ENCODE measurements around the gene MACF1.
"Not testable (repeated sequence)": the region's sequence is repeated elsewhere in the genome, so short reads cannot be mapped to it uniquely, and the experiment has no call there.

MACF1 gene

GRCh38 chr1:39508266-39508665, 303.8 kb downstream of the MACF1 start:
- peak overlapping the region; percentile 56; the same call in 1 of the 2 replicates for H3K9ac ChIP-seq
- H3K79me2 ChIP-seq (ENCODE audit: insufficient read depth, low read depth): no peaks in the 10 kb centered on the region
- H3K4me2 ChIP-seq: peak overlapping the region; percentile 59
- H4K20me1 ChIP-seq (ENCODE audit: insufficient read depth): no peaks in the 10 kb centered on the region
- peak overlapping the region; percentile 73 for H2AFZ ChIP-seq (ENCODE audit: low read depth)
- H3K4me3 ChIP-seq (IDR thresholded peaks at IDR 0.05; ENCODE audit: insufficient read depth, low read depth, low read length): no peak overlapping the region
- H3K36me3 ChIP-seq (ENCODE audit: insufficient read depth): no peaks in the 10 kb centered on the region
- no peak for TF ChIP-seq CTCF (conservative IDR thresholded peaks at IDR 0.05; ENCODE audit: low read depth, low read length)
- peaks cover 37% of the 10 kb centered on the region for H3K4me1 ChIP-seq (ENCODE audit: low read depth, poor library complexity, severe bottlenecking)
- no peaks in the 10 kb centered on the region for H3K27me3 ChIP-seq (ENCODE audit: insufficient read depth, low read depth)
- peak overlapping the region; percentile 92 for H3K27ac ChIP-seq

DNA sequence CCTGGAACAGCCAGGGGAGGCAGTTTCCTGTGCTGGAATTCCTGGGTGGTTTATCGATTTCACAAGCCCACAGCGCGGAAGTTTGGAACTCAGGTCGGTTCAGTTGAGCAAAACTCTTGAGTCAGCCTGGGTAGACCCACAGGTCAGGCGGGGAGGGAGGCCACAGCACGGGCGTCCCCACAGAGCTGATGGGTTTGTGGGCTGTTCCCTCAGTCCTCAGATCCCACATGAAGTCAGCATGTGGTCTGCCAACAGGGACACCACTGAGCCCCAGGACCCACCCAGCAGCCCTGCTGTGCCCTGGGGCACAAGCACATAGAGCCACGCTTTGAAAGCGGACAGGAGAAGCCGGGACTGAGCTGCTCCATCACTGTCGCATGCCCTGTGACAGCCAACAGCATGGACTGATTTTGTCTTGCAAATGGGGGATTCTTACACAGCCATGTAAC, 304.4 kb downstream of the MACF1 start:
- no peak for TF ChIP-seq CTCF (conservative IDR thresholded peaks at IDR 0.05; ENCODE audit: low read depth, low read length)
- H3K4me3 ChIP-seq (IDR thresholded peaks at IDR 0.05; ENCODE audit: insufficient read depth, low read depth, low read length): no peak overlapping the region
- H3K27ac ChIP-seq: peak overlapping the region; percentile 92

DNA sequence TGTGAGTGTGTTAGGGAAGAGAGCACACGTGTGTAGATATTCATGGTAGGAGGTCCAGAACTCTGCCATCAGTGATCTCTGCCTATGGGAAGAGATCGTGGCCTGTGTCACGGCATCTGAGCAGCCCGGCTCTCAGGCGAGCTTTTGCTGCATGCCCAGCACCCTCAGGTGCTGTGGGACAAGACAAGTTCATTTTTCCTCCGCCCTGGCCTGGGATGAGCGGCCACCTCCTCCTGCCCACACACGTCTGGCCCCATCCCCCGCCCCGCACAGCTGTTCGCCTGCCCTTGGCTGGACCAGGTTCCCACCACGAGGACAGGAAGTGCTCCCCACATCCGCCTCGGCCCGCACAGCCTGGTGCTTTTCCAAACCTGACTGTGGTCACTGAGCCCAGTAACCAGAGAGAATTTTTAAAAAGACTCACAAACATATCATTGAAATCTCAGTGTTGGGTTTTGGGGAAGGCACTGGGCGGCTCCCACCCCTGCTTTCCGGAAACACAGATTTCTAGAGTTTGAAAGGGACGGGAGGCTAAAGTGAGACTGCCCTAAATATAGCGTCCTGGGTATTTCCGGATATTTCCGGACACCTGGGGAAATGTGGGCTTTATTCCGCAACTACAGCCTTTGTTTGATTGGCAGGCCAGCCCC, 305.0 kb downstream of the MACF1 start:
- Histone ChIP-seq H2AFZ (ENCODE audit: low read depth) (peak overlapping the region; percentile 73), H3K4me3 (IDR thresholded peaks at IDR 0.05; ENCODE audit: insufficient read depth, low read depth, low read length) (no peak overlapping the region), H3K4me1 (ENCODE audit: low read depth, poor library complexity, severe bottlenecking) (peaks cover 37% of the 10 kb centered on the region), H3K36me3 (ENCODE audit: insufficient read depth) (no peaks in the 10 kb centered on the region), H3K79me2 (ENCODE audit: insufficient read depth, low read depth) (no peaks in the 10 kb centered on the region), H3K4me2 (peak overlapping the region; percentile 59), H3K27me3 (ENCODE audit: insufficient read depth, low read depth) (no peaks in the 10 kb centered on the region), H3K9ac (peak overlapping the region; percentile 56; the same call in 1 of the 2 replicates), H3K27ac (peak overlapping the region; percentile 92), H4K20me1 (ENCODE audit: insufficient read depth) (no peaks in the 10 kb centered on the region)
- no peak for TF ChIP-seq CTCF (conservative IDR thresholded peaks at IDR 0.05; ENCODE audit: low read depth, low read length)

More for the DNA sequence above, 304.4 kb downstream of the MACF1 start:
- Histone ChIP-seq H3K4me2 (peak overlapping the region; percentile 59), H4K20me1 (ENCODE audit: insufficient read depth) (no peaks in the 10 kb centered on the region), H3K9ac (peak overlapping the region; percentile 56; the same call in 1 of the 2 replicates), H3K4me1 (ENCODE audit: low read depth, poor library complexity, severe bottlenecking) (peaks cover 37% of the 10 kb centered on the region), H3K79me2 (ENCODE audit: insufficient read depth, low read depth) (no peaks in the 10 kb centered on the region), H3K36me3 (ENCODE audit: insufficient read depth) (no peaks in the 10 kb centered on the region), H3K27me3 (ENCODE audit: insufficient read depth, low read depth) (no peaks in the 10 kb centered on the region), H2AFZ (ENCODE audit: low read depth) (peak overlapping the region; percentile 73)

GRCh38 chr1:39510570-39511186, 306.2 kb downstream of the MACF1 start:
- H2AFZ ChIP-seq (ENCODE audit: low read depth); H4K20me1 ChIP-seq (ENCODE audit: insufficient read depth); H3K9ac ChIP-seq; H3K36me3 ChIP-seq (ENCODE audit: insufficient read depth); H3K4me3 ChIP-seq (IDR thresholded peaks at IDR 0.05; ENCODE audit: insufficient read depth, low read depth, low read length); H3K27me3 ChIP-seq (ENCODE audit: insufficient read depth, low read depth); H3K79me2 ChIP-seq (ENCODE audit: insufficient read depth, low read depth): not testable (repeated sequence)
- Histone ChIP-seq H3K4me2 (peak overlapping the region; percentile 25; the same call in 1 of the 2 replicates), H3K27ac (peak overlapping the region; percentile 55), H3K4me1 (ENCODE audit: low read depth, poor library complexity, severe bottlenecking) (peaks cover 37% of the 10 kb centered on the region)

GRCh38 chr1:39511477-39511876, 307.0 kb downstream of the MACF1 start:
- not testable (repeated sequence) for H4K20me1 ChIP-seq (ENCODE audit: insufficient read depth); H3K79me2 ChIP-seq (ENCODE audit: insufficient read depth, low read depth); H3K27me3 ChIP-seq (ENCODE audit: insufficient read depth, low read depth); H3K4me2 ChIP-seq; H3K27ac ChIP-seq; H3K9ac ChIP-seq; H2AFZ ChIP-seq (ENCODE audit: low read depth); H3K36me3 ChIP-seq (ENCODE audit: insufficient read depth); H3K4me3 ChIP-seq (IDR thresholded peaks at IDR 0.05; ENCODE audit: insufficient read depth, low read depth, low read length)
- H3K4me1 ChIP-seq (ENCODE audit: low read depth, poor library complexity, severe bottlenecking): peaks cover 37% of the 10 kb centered on the region

DNA sequence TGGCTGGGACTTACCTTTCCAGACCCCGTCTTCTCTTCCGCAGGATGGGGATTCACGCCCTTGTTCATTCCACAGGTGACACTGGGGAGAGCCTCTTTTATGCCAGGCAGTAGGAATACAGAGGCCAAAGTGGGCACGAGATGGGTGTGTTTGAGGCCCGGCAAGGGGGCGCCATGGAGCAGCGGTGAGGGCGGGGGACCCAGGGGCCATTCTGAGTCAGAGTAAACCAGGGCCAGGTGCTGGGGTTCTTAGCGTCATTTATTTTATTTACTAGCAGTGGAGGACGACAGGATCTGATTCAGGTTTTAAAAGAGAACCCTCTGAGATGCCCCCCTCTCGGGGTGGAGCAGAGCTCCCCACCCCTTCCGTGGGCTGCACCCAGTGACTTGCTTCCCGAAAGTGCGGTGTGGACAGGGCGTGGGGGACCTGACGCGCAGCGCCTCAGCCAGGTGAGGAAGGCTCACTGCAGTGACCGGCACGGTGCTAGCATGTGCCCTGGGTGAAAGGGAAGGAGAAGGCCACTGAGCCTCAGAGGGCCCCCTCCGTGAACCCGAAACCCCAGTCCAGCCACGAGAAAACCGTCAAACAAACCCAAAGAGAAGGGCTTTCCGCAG, 307.8 kb downstream of the MACF1 start:
- not testable (repeated sequence) for H3K9ac ChIP-seq; H3K4me3 ChIP-seq (IDR thresholded peaks at IDR 0.05; ENCODE audit: insufficient read depth, low read depth, low read length); H3K27me3 ChIP-seq (ENCODE audit: insufficient read depth, low read depth); H2AFZ ChIP-seq (ENCODE audit: low read depth); H3K79me2 ChIP-seq (ENCODE audit: insufficient read depth, low read depth); H3K36me3 ChIP-seq (ENCODE audit: insufficient read depth); H3K4me2 ChIP-seq; H3K27ac ChIP-seq; H4K20me1 ChIP-seq (ENCODE audit: insufficient read depth)
- peaks cover 31% of the 10 kb centered on the region for H3K4me1 ChIP-seq (ENCODE audit: low read depth, poor library complexity, severe bottlenecking)

DNA sequence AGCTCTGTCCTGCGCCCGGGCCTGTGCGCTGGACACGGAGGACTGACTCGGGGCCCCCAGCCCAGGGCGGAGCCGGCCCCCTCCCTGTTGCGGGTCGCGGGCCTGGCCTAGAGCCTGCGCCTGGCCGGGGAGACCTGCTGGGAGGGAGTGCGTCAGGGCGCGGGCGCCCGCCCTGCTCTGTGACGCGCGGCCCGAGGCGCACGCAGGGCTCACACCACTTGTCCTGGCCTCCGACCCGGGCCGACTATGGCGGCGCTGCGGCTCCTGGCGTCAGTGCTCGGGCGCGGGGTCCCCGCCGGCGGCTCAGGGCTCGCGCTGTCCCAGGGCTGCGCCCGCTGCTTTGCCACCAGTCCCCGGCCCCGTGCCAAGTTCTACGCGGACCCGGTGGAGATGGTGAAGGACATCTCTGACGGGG, 310.2 kb downstream of the MACF1 start:
- not testable (repeated sequence) for H3K4me3 ChIP-seq (IDR thresholded peaks at IDR 0.05; ENCODE audit: insufficient read depth, low read depth, low read length); H3K27me3 ChIP-seq (ENCODE audit: insufficient read depth, low read depth); H2AFZ ChIP-seq (ENCODE audit: low read depth); H3K4me1 ChIP-seq (ENCODE audit: low read depth, poor library complexity, severe bottlenecking); H3K36me3 ChIP-seq (ENCODE audit: insufficient read depth); H3K27ac ChIP-seq; H3K4me2 ChIP-seq; H4K20me1 ChIP-seq (ENCODE audit: insufficient read depth); H3K9ac ChIP-seq; H3K79me2 ChIP-seq (ENCODE audit: insufficient read depth, low read depth)

All from KMS-11 (cell line).